Activated CD8-positive, alpha-beta T cell treated with anti-CD3 and anti-CD28 coated beads for 36 hours (primary cell): ENCODE data around the gene GATAD1. TPM values are rescaled to one million over a fixed set of nuclear protein-coding genes. Genes with fewer than 3 reads are reported as not detected.

Experiments
- ATAC-seq: fragments of 200-7000 bp; cut with Tn5 transposase; one replicate; pipeline ENCODE4 v1.10.0; 2021; ENCODE audit warnings: mild to moderate bottlenecking, moderate library complexity
- CTCF ChIA-PET: fragments of 350-600 bp; sonication (Branson Sonifier 250); formaldehyde crosslinking; loops from one replicate; lab custom pipeline; 2021; ENCODE audit warnings: antibody characterized with exemption; lab: Charles Lee
- POLR2A ChIA-PET: fragments of 350-600 bp; sonication (Branson Sonifier 250); formaldehyde crosslinking; loops from one replicate; lab custom pipeline; 2021; ENCODE audit warnings: antibody characterized with exemption; lab: Charles Lee
- DNase-seq: peaks from one replicate; pipeline ENCODE4 v3.0.0-alpha.2; 2020
- H3K27ac Mint-ChIP-seq: one replicate; pipeline ENCODE4 v1.8.0; 2021; ENCODE audit warnings: mild to moderate bottlenecking, mixed read lengths
- H3K27me3 Mint-ChIP-seq: one replicate; pipeline ENCODE4 v1.8.0; 2021; ENCODE audit warnings: mixed read lengths
- H3K36me3 Mint-ChIP-seq: one replicate; pipeline ENCODE4 v1.8.0; 2021; ENCODE audit warnings: low read depth, mixed read lengths
- H3K4me1 Mint-ChIP-seq: one replicate; pipeline ENCODE4 v1.8.0; 2021; ENCODE audit warnings: low read depth, mixed read lengths
- H3K4me3 Mint-ChIP-seq: one replicate; pipeline ENCODE4 v1.8.0; 2021; ENCODE audit warnings: mild to moderate bottlenecking, moderate library complexity, mixed read lengths
- H3K9me3 Mint-ChIP-seq: one replicate; pipeline ENCODE4 v1.8.0; 2021; ENCODE audit warnings: mixed read lengths
- CTCF ChIP-seq: fragments of 200-600 bp; IDR thresholded peaks from one replicate; pipeline ENCODE4 v1.8.0; 2022; ENCODE audit warnings: antibody characterized with exemption, mild to moderate bottlenecking
- intact Hi-C: fragments of 100-400 bp; cut with micrococcal nuclease; formaldehyde crosslinking; loops from one replicate; pipeline ENCODE4 v1.10.0; 2022
- total RNA-seq, 2 experiments: library from RNA; stranded (reverse); gene quantifications; one replicate each; pipeline ENCODE4 v1.2.3, GENCODE V29; 2021

GATAD1 gene
- total RNA-seq, 2 experiments from 2014 or later: 19.7 to 19.8 TPM

- no peak for TF ChIP-seq CTCF
- ChIA-PET POLR2A (no interaction called here), CTCF (no interaction called here)
- DNase-seq (no peak), ATAC-seq (peak; percentile 34)
- Mint-ChIP-seq H3K27me3 (no peaks in the 10 kb centered on the region), H3K4me1 (no peaks in the 10 kb centered on the region), H3K4me3 (no peak overlapping the region), H3K9me3 (no peaks in the 10 kb centered on the region), H3K27ac (no peak overlapping the region), H3K36me3 (peaks cover 19% of the 10 kb centered on the region)
- intact Hi-C loops: no loop called here
These were observed 51.3 kb downstream of the GATAD1 start for GRCh38 chr7:92498557-92498956.

- Mint-ChIP-seq H3K4me3 (no peak overlapping the region), H3K36me3 (peaks cover 16% of the 10 kb centered on the region), H3K4me1 (no peaks in the 10 kb centered on the region), H3K27me3 (no peaks in the 10 kb centered on the region), H3K9me3 (no peaks in the 10 kb centered on the region), H3K27ac (no peak overlapping the region)
- ChIA-PET CTCF (no interaction called here), POLR2A (no interaction called here)
- no peak for DNase-seq
- intact Hi-C loops: no loop called here
- no peak for TF ChIP-seq CTCF
- ATAC-seq: no peak
These were observed 56.5 kb downstream of the GATAD1 start for GRCh38 chr7:92503767-92504166.

- CTCF ChIA-PET: no interaction called here
- TF ChIP-seq CTCF: no peak
- H3K27ac Mint-ChIP-seq: no peak overlapping the region
These were observed 57.3 kb downstream of the GATAD1 start for GRCh38 chr7:92504563-92504962.

GRCh38 chr7:92506363-92506762 lies 59.1 kb downstream of the GATAD1 start:
- no peaks in the 10 kb centered on the region for H3K27me3 Mint-ChIP-seq
- no peak for TF ChIP-seq CTCF
- no peaks in the 10 kb centered on the region for H3K9me3 Mint-ChIP-seq
- no peak overlapping the region for H3K27ac Mint-ChIP-seq
- H3K4me1 Mint-ChIP-seq: no peaks in the 10 kb centered on the region
- intact Hi-C loops: no loop called here
- DNase-seq: no peak
- POLR2A ChIA-PET: interaction anchor here (1.0 kb wide), 1 partner anchor 9 kb away, joined by 3 read pairs; no protein-coding TSS in a partner anchor
- no peak overlapping the region for H3K4me3 Mint-ChIP-seq
- peaks cover 11% of the 10 kb centered on the region for H3K36me3 Mint-ChIP-seq
- no peak for ATAC-seq
- CTCF ChIA-PET: no interaction called here

More at GRCh38 chr7:92504563-92504962, 57.3 kb downstream of the GATAD1 start:
- no peaks in the 10 kb centered on the region for H3K27me3 Mint-ChIP-seq
- no peak for ATAC-seq
- peaks cover 16% of the 10 kb centered on the region for H3K36me3 Mint-ChIP-seq
- intact Hi-C loops: no loop called here
- H3K9me3 Mint-ChIP-seq: no peaks in the 10 kb centered on the region
- POLR2A ChIA-PET: no interaction called here
- H3K4me1 Mint-ChIP-seq: no peaks in the 10 kb centered on the region
- no peak overlapping the region for H3K4me3 Mint-ChIP-seq
- DNase-seq: no peak

- DNase-seq: no peak
- Mint-ChIP-seq H3K4me3 (no peak overlapping the region), H3K27me3 (no peaks in the 10 kb centered on the region), H3K36me3 (peaks cover 10% of the 10 kb centered on the region), H3K27ac (no peak overlapping the region), H3K9me3 (no peaks in the 10 kb centered on the region), H3K4me1 (no peaks in the 10 kb centered on the region)
- intact Hi-C loops: no loop called here
- POLR2A ChIA-PET: interaction anchor here (1.0 kb wide), 1 partner anchor 18 kb away, joined by 4 read pairs; no protein-coding TSS in a partner anchor
- TF ChIP-seq CTCF: no peak
- CTCF ChIA-PET: no interaction called here
- no peak for ATAC-seq
These were observed 61.7 kb downstream of the GATAD1 start for GRCh38 chr7:92508946-92509345.

Other genes starting within 250 kb of the GATAD1 start
- 10 to 100 TPM; 28.6 to 30.2 TPM for gene KRIT1, start 201.6 kb upstream of the GATAD1 start, total RNA-seq
- gene ANKIB1, start 201.5 kb upstream of the GATAD1 start, total RNA-seq: 10 to 100 TPM; 32.3 to 34.1 TPM
- not detected for gene ERVW-1, start 30.5 kb downstream of the GATAD1 start, total RNA-seq
- gene PEX1, start 81.0 kb downstream of the GATAD1 start, total RNA-seq: 10 to 100 TPM; 16.6 to 16.9 TPM
- gene RBM48, start 81.3 kb downstream of the GATAD1 start, total RNA-seq: 10 to 100 TPM; 11.5 to 13.4 TPM
- 10 to 100 TPM; 27.9 to 30.3 TPM for gene FAM133B, start 142.9 kb downstream of the GATAD1 start, total RNA-seq